ENCODE results near the gene APELA. TPM values are rescaled to one million over a fixed set of nuclear protein-coding genes. Genes with fewer than 3 reads are reported as not detected.

Gene APELA, protein sequence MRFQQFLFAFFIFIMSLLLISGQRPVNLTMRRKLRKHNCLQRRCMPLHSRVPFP
- not detected for total RNA-seq

- ATAC-seq (no peak), DNase-seq (no peak)
- CTCF ChIA-PET, result no interaction called here
- no peak within 1 kb of the TSS for H3K4me3 Mint-ChIP-seq
- peaks cover 7% of the 10 kb centered on the region for H3K27me3 Mint-ChIP-seq
- H3K9me3 Mint-ChIP-seq, result no peaks in the 10 kb centered on the region
- intact Hi-C loops (cut with micrococcal nuclease), result no loop called here
- no peaks in the 10 kb centered on the region for H3K36me3 Mint-ChIP-seq (ENCODE audit: low read depth)
- no peak within 1 kb of the TSS for H3K27ac Mint-ChIP-seq
- no peak for TF ChIP-seq CTCF (IDR thresholded peaks at IDR 0.05)
- no peaks in the 10 kb centered on the region for H3K4me1 Mint-ChIP-seq (ENCODE audit: low read depth)
- POLR2A ChIA-PET, result no interaction called here
These were observed at the start of gene APELA for GRCh38 chr4:164876700-164877324. Gene APELA (plus strand): TSS chr4:164877178. CDS start chr4:164877332, 154 bp downstream.

- no peaks in the 10 kb centered on the region for H3K9me3 Mint-ChIP-seq
- no peak overlapping the region for H3K4me3 Mint-ChIP-seq
- POLR2A ChIA-PET, result no interaction called here
- no peaks in the 10 kb centered on the region for H3K4me1 Mint-ChIP-seq (ENCODE audit: low read depth)
- H3K36me3 Mint-ChIP-seq (ENCODE audit: low read depth), result no peaks in the 10 kb centered on the region
- CTCF ChIA-PET, result no interaction called here
- no peak for DNase-seq
- intact Hi-C loops (cut with micrococcal nuclease), result no loop called here
- no peaks in the 10 kb centered on the region for H3K27me3 Mint-ChIP-seq
- TF ChIP-seq CTCF (IDR thresholded peaks at IDR 0.05), result no peak
- ATAC-seq, result no peak
- H3K27ac Mint-ChIP-seq, result no peak overlapping the region
These were observed 48.0 kb upstream of the APELA start for GRCh38 chr4:164828955-164829354.

DNA sequence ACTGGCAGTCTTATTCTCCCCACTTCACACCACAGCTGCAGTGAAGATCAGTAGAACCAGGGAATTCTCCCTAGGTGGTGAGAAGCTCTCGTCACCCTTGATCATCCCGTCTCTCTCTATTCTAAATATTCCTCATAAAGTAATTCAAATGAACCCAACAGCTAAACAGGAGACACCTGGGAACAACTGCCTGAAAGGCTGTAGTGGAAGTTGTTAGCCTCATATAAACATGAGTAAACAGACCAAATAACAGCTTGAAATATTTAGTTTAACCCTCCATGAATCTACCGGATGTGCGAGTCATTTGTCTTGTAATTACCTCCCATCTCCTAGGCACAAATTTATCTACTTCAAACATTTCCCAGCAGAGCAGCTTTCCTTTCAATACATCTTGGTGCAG lies 30.4 kb upstream of the APELA start:
- no peak for DNase-seq
- no peak overlapping the region for H3K4me3 Mint-ChIP-seq
- no peaks in the 10 kb centered on the region for H3K4me1 Mint-ChIP-seq (ENCODE audit: low read depth)
- no peak for ATAC-seq
- no peaks in the 10 kb centered on the region for H3K9me3 Mint-ChIP-seq
- H3K27ac Mint-ChIP-seq, result no peak overlapping the region
- H3K36me3 Mint-ChIP-seq (ENCODE audit: low read depth), result no peaks in the 10 kb centered on the region
- intact Hi-C loops (cut with micrococcal nuclease), result no loop called here
- CTCF ChIA-PET, result no interaction called here
- no peak for TF ChIP-seq CTCF (IDR thresholded peaks at IDR 0.05)
- POLR2A ChIA-PET, result no interaction called here
- H3K27me3 Mint-ChIP-seq, result peaks cover 4% of the 10 kb centered on the region

DNA sequence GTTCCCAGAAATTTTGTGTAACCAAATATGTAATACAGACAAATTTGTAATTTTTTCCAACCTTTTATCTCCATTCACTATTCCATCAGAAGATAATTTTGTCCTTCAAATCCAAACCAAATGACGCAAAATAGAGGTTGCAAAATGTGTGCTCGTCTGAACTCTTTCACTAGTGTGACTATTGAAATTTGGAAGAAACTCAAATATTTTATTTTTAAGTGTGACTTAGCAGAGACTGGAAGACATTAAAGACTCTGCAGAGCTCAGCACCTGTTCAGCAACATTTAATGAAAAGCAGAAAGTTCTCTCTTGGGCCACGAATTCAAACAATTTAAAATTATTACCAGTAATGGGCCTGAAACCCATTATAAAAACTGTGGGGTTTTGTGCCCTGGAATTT lies 30.0 kb upstream of the APELA start:
- Mint-ChIP-seq H3K4me1 (ENCODE audit: low read depth) (no peaks in the 10 kb centered on the region), H3K4me3 (no peak overlapping the region), H3K36me3 (ENCODE audit: low read depth) (no peaks in the 10 kb centered on the region), H3K27me3 (peaks cover 4% of the 10 kb centered on the region), H3K9me3 (no peaks in the 10 kb centered on the region), H3K27ac (no peak overlapping the region)
- intact Hi-C loops (cut with micrococcal nuclease), result no loop called here
- DNase-seq, result no peak
- TF ChIP-seq CTCF (IDR thresholded peaks at IDR 0.05), result no peak
- no peak for ATAC-seq
- CTCF ChIA-PET, result no interaction called here
- POLR2A ChIA-PET, result no interaction called here

GRCh38 chr4:164847967-164848649 lies 28.9 kb upstream of the APELA start:
- no peaks in the 10 kb centered on the region for H3K36me3 Mint-ChIP-seq (ENCODE audit: low read depth)
- no peaks in the 10 kb centered on the region for H3K9me3 Mint-ChIP-seq
- no peak for ATAC-seq
- peaks cover 2% of the 10 kb centered on the region for H3K27me3 Mint-ChIP-seq
- no peak overlapping the region for H3K4me3 Mint-ChIP-seq
- no peak for TF ChIP-seq CTCF (IDR thresholded peaks at IDR 0.05)
- H3K4me1 Mint-ChIP-seq (ENCODE audit: low read depth), result no peaks in the 10 kb centered on the region
- POLR2A ChIA-PET, result no interaction called here
- intact Hi-C loops (cut with micrococcal nuclease), result no loop called here
- CTCF ChIA-PET, result no interaction called here
- no peak overlapping the region for H3K27ac Mint-ChIP-seq
- no peak for DNase-seq
